Neural cell (in vitro differentiated cells): ENCODE measurements around the gene ACSM5.

Experiments
- EP300 ChIP-seq: fragments of 450-650 bp; conservative IDR thresholded peaks from 2 replicates; pipeline ENCODE4 v1.6.1; 2014; ENCODE audit warnings: antibody characterized with exemption, mild to moderate bottlenecking, moderate library complexity; ENCODE audit not compliant: poor library complexity, severe bottlenecking
- EZH2 ChIP-seq: fragments of 200-600, 300-800 bp; shearing (Covaris generic), sonication (generic); IDR thresholded peaks from 2 replicates; pipeline ENCODE4 v1.6.1; 2014; ENCODE audit warnings: antibody characterized with exemption, low read length, borderline replicate concordance, mild to moderate bottlenecking; ENCODE audit not compliant: insufficient read depth, poor library complexity, severe bottlenecking
- MXI1 ChIP-seq: fragments of 450-650 bp; conservative IDR thresholded peaks from 2 replicates; pipeline ENCODE4 v1.6.1; 2014; ENCODE audit warnings: antibody characterized with exemption, mild to moderate bottlenecking; ENCODE audit not compliant: poor library complexity, severe bottlenecking
- POLR2AphosphoS5 ChIP-seq: IDR thresholded peaks from 2 replicates; pipeline ENCODE4 v1.6.1; 2012
- RAD21 ChIP-seq: fragments of 450-650 bp; conservative IDR thresholded peaks from 2 replicates; pipeline ENCODE4 v1.6.1; 2014; ENCODE audit warnings: antibody characterized with exemption, mild to moderate bottlenecking, moderate library complexity
- SMC3 ChIP-seq: fragments of 450-650 bp; conservative IDR thresholded peaks from 2 replicates; pipeline ENCODE4 v1.6.1; 2014; ENCODE audit warnings: antibody characterized with exemption, mild to moderate bottlenecking, moderate library complexity; ENCODE audit not compliant: poor library complexity
- TAF1 ChIP-seq: IDR thresholded peaks from 2 replicates; pipeline ENCODE4 v1.6.1; 2012; ENCODE audit warnings: low read depth
- TF ChIP-seq, protein P1 (sequence below): fragments of 450-650 bp; IDR thresholded peaks from 2 replicates; pipeline ENCODE4 v1.5.1; 2014; ENCODE audit warnings: antibody characterized with exemption, mild to moderate bottlenecking, moderate library complexity; ENCODE audit not compliant: poor library complexity, severe bottlenecking
- TF ChIP-seq, protein P2 (sequence below): IDR thresholded peaks from 2 replicates; pipeline ENCODE4 v1.6.1; 2012; ENCODE audit warnings: borderline replicate concordance

DNA sequence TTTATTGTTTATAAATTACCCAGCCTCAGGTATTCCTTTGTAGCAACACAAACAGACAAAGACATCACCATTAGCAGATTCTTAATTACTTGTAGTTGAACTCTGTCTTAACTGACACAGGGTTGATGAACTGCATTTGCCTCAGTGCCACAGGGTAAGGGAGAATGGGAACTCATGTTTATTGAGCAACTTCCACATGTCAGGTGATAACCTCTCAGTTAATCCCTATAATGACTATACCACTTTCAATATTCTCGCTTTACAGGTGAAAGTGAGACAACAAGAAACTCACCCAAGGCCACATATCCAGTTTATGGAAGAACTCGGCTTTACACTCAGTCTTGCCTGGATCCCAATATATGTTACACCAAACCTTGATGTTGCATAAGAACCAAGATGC is 13.4 kb upstream of the ACSM5 start:
- TF ChIP-seq MXI1: no peak
- TF ChIP-seq, protein P1, sequence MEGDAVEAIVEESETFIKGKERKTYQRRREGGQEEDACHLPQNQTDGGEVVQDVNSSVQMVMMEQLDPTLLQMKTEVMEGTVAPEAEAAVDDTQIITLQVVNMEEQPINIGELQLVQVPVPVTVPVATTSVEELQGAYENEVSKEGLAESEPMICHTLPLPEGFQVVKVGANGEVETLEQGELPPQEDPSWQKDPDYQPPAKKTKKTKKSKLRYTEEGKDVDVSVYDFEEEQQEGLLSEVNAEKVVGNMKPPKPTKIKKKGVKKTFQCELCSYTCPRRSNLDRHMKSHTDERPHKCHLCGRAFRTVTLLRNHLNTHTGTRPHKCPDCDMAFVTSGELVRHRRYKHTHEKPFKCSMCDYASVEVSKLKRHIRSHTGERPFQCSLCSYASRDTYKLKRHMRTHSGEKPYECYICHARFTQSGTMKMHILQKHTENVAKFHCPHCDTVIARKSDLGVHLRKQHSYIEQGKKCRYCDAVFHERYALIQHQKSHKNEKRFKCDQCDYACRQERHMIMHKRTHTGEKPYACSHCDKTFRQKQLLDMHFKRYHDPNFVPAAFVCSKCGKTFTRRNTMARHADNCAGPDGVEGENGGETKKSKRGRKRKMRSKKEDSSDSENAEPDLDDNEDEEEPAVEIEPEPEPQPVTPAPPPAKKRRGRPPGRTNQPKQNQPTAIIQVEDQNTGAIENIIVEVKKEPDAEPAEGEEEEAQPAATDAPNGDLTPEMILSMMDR: no peak
- no peak for TF ChIP-seq TAF1
- no peak for TF ChIP-seq EZH2
- TF ChIP-seq POLR2AphosphoS5: no peak
- TF ChIP-seq EP300: no peak
- TF ChIP-seq RAD21: no peak
- TF ChIP-seq, protein P2, sequence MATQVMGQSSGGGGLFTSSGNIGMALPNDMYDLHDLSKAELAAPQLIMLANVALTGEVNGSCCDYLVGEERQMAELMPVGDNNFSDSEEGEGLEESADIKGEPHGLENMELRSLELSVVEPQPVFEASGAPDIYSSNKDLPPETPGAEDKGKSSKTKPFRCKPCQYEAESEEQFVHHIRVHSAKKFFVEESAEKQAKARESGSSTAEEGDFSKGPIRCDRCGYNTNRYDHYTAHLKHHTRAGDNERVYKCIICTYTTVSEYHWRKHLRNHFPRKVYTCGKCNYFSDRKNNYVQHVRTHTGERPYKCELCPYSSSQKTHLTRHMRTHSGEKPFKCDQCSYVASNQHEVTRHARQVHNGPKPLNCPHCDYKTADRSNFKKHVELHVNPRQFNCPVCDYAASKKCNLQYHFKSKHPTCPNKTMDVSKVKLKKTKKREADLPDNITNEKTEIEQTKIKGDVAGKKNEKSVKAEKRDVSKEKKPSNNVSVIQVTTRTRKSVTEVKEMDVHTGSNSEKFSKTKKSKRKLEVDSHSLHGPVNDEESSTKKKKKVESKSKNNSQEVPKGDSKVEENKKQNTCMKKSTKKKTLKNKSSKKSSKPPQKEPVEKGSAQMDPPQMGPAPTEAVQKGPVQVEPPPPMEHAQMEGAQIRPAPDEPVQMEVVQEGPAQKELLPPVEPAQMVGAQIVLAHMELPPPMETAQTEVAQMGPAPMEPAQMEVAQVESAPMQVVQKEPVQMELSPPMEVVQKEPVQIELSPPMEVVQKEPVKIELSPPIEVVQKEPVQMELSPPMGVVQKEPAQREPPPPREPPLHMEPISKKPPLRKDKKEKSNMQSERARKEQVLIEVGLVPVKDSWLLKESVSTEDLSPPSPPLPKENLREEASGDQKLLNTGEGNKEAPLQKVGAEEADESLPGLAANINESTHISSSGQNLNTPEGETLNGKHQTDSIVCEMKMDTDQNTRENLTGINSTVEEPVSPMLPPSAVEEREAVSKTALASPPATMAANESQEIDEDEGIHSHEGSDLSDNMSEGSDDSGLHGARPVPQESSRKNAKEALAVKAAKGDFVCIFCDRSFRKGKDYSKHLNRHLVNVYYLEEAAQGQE: no peak
- no peak for TF ChIP-seq SMC3
